HTR-8/SVneo (cell line): ENCODE data around the gene ELMO1.

ENCODE experiments used
- DNase-seq: peaks from one replicate; pipeline ENCODE4 v3.0.0; 2011; ENCODE audit warnings: low spot score, mixed read lengths; ENCODE audit not compliant: insufficient read length
- FAIRE-seq: peaks from 2 replicates; lab custom pipeline; 2011; peaks lifted over from hg19 to GRCh38; lab: Jason Lieb, UNC

ELMO1 gene

DNA sequence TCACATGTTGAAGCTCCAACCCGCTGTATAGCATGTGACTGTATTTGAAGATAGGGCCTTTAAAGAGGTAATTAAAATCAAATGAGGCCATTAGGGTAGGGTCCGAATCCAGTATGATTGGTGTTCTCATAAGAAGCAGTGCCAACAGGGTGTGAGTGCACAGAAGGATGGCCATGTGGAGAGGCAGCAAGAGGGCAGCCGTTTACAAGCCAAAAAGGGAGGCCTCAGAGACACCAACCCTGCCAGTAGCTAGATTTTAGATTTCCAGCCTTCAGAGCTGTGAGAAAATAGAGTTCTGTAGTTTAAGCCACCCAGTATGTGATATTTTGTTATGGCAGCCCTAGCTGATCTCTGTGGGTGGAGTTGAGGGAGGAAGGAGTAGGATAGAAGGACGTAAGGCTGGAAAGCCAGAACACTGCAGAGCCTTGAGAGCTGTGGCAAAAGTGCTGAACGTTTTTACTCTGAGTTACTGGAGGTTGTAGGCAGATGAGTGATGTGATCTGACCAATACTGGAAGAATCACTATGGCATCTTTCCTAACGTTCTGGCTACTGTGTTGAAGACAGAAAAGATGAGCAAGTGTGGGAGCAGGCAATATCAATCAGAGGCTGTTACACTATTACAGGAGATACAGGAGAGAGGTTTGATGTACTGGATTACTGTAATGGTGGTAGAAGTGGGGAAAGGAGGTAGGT lies 334.9 kb downstream of the ELMO1 start:
- no peak for FAIRE-seq

DNA sequence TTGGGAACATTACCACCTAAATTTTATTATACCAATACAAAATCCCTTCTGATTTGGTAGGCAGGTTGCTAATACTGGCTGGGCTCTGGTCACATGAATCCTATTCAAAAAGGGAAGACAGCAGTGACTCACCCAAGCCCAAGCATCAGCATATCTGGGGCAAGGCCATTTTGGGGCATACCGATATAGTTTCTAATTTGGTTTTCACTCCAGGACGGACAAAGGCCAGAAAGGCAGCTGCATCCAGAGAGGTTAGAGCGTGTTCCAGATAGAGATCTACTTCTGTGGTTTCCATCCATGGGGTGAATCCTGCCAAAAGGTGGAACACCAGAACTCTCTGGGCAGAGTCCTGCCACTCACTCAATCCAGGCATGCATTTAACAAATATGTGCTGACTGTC lies 335.8 kb downstream of the ELMO1 start:
- DNase-seq (no peak), FAIRE-seq (no peak)

More for the DNA sequence above, 334.9 kb downstream of the ELMO1 start:
- DNase-seq: no peak

DNA sequence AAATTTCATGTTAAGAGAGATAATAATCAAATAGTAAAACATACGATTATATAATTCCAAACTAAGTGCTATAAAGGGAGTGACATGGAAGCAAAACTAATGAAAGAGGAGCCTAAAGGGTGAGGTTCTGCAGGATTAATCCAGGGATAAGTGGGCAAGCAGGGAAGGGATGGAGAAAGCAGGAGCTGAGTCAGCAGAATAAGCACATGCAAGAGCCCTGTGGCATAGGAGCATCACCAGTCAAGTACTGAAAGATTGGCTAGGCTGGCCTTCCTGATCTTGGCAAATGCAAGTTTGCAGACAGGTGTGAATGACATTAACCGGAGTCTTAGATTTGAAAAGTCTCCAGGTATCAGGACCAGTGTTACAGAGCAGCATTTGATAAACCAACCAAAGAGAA lies 336.4 kb downstream of the ELMO1 start:
- FAIRE-seq: no peak
- no peak for DNase-seq

DNA sequence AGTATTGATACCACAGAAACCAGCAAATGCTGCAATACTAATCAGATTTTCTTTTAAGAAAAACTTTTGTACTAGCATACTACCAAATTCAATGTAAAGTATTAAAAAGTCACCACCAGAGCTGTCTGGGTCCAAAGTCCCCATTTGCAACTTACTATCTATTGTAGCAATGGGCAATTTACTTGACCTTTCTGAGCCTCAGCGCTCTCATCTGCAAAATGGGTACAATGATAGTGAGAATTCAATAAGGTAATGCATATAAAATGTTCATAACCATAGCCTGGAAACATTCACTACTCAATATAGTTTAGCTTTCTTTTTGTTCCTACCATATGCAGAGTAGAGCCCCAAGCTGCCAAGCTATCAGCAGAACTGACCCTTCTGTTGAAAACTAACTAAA lies 337.2 kb downstream of the ELMO1 start:
- DNase-seq (no peak), FAIRE-seq (no peak)

DNA sequence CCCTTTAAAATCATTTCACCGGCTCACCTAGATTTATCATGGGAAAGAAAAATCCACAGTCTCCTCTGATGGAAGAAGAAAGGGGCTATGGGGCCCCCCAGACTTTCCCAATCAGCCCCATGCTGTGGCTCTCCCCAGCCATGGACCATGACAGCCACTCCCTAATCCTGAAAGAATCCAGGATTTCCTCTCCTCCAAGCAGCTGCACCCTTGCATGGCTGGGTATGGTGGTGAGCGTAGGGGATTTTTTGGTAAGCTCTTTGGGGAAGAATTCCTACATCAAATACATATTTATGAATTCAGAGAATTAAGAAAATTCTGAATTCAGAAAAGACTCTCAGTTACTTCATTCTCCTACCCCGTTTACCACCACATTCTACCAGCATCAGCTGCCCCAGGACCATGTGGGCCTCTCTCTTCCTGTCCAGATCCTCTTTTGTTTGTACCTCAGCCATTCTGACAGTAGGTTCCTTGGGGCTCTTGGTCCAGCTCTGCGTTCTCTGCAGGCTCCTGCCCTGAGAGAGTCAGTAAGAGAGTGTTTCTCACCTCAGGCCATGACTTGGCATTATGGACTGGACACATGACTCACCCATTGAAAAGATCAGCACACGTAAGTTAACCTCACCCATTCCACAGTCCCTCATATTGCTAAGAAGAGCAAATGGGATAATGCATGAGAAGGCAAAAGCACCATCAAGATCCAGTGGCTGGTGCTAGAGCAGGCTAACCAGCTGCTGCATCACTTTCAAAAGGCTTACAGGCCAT lies 337.8 kb downstream of the ELMO1 start:
- no peak for FAIRE-seq
- no peak for DNase-seq

DNA sequence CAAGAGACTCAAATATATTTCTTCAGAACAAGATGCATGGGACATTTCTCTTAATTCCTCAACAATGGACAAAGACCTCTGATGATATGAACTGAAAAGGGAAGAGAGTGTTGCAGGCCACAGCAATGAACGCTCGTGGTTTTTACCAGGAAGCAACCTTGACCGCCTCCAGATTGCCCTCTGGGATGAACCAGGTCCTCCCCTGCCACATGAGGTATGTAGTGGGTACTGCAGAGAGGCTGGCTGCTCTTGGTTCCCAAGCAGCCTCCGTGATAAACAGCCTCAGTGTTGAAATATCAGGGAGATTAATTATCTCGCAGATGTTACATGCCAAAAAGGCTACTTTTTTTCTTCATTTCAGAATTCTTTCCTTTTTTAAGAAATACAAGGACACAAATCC lies 338.8 kb downstream of the ELMO1 start:
- no peak for FAIRE-seq
- DNase-seq: no peak

DNA sequence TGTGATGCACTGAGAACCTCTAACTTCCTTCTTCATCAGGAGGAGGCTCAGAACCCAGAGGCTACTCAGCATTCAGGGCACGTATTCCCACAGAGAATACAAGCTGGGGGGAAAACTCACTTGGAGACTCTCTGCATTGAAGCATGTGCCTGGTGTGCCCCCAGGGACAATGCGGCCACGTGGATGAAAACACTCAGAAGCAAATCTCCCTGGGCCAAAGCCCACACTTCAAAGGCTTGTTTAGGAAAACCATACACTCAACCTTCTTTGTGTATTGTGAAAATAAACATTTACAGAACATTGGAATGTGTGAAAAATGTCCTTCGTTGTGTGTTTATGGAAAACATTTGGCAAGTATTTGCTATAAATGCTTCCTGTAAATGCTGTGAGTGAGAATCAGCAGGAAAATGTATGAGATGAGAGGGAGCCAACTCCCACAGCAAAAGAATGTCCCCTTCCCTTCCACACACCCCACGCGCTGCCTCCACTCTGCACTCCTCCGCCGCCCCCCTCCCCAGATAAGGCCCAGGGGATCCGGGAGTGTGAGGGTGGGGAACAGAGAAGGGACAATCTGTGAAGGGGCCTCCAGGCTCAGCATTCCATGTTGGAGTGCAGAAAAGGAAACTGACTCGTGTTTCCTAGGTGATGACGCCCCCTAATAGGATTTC lies 339.5 kb downstream of the ELMO1 start:
- FAIRE-seq (no peak), DNase-seq (no peak)

DNA sequence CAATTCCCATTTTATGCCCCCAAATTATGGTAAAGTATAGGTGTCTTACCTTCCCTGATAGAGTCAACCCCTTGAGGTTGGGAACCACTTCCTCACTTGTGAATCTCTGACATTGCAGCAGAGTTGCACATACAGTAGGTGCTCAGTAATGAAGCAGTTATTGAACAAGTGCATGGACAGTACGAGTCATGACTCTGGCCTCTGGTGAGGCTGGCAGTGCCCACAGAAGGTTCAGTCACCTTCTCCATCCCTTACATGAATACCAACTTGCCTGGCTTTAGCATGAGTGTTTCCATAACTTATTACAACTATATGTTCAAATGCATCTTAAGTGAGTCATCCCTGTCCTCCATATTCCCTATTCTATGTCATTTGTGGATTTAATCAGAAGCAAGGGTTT lies 340.0 kb downstream of the ELMO1 start:
- FAIRE-seq: no peak
- no peak for DNase-seq

DNA sequence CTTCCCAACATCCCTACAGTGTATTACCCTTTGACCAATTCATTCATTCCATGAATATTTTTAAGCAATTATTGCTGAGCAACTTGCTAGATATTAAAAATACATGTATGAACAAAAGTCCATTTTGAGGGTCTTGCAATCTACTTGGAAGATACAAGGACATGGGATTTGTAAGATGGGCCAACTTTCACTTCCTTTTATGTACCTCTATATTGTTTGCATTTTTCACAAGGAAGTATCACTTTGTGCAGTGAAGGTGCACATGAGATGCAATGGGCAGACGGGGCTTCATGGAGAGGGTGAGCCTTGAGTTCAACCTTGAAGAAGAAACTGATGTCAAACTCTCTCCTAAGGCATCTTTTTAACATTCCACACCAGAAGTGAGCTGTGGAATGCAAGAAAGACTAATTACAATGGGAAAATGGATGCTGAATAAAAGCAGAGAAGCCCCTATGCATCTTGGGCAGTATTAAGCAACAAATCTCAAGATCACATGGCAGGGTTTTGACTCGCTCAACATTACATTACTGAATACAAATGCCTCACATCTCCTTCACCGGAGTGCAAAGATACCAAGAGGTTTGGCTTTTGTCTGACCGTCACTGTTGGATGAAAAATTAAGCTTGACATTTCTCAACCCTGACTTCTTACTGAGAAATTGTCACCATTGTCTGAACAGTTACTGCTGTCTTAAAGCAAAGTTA lies 341.5 kb downstream of the ELMO1 start:
- DNase-seq (no peak), FAIRE-seq (no peak)

DNA sequence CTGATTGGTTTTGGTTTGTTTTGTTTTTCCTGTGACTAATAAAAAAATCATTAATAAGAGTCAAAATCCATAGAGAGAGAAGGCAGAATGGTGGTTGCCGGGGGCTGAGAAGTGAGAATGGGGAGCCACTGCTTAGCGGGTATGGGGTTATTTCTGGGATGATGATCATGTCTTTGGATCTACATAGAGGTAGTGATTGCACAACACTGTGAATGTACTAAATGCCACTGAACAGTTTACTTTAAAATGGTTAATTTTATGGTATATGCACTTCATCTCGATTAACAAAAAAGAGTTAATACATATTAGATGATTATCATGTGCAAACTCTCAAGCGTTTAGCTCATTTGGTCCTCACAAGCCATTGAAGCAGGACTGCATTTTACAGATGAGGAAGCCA lies 342.9 kb downstream of the ELMO1 start:
- no peak for DNase-seq
- FAIRE-seq: no peak

DNA sequence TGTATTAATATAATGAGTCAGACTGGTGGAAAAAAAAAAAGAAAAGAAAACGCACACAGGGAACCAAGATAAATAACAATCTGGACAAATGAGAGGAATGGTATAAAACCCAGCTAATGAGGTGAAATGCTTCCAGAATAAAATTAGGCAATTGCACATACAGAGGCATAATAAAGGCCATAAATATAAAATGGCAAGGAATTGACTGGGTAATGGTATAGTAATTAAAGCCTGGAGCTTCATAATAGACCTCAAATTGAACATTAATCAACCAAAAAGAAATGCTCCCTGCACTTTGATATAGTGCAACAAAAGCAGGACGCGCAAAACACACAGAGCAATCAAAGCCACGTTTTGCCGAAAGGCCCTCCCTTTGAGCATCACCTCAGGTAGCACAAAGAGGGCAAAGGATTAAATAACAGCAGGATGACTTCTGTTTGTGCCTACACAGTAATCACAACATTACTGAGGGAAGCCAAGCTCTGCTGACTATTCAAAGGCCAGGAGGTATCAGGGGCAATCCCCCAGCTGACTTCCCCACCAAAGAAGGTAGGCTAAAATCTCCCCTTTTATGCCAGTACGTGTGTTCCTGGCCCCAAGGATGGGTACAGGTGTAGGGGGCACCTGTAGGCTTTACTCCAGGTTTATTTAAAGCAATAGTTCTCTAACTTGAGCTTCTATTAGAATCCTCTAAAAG lies 343.7 kb downstream of the ELMO1 start:
- FAIRE-seq: no peak

DNA sequence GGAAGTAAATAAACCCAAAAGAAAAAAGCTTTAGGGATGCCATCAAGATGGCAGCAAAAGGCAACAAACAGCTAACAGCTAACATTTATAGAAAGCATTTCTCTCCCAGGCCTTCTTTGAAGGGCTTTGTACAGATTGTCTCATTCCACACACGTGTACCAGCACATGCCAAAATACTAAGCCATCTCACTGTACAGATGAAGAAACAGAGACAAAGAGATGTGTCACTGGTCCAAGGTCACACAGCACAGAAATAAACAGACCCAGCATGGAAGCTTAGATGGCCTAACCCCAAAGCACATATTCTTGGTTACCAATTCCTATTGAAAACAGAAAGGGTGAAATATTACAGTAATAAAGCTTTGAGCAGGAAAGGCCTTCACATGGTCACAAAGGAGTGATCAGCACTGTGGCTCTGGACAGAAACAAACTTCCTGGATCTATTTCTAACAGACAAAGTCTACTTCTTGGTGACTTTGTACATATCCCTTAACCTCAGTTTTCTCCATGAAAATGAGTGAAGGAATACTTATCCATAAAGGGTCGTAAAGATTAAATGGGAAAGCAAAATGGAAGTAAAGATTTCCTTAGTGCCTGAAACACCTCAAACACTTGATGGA lies 346.0 kb downstream of the ELMO1 start:
- DNase-seq (no peak), FAIRE-seq (no peak)

More for the DNA sequence above, 343.7 kb downstream of the ELMO1 start:
- no peak for DNase-seq

DNA sequence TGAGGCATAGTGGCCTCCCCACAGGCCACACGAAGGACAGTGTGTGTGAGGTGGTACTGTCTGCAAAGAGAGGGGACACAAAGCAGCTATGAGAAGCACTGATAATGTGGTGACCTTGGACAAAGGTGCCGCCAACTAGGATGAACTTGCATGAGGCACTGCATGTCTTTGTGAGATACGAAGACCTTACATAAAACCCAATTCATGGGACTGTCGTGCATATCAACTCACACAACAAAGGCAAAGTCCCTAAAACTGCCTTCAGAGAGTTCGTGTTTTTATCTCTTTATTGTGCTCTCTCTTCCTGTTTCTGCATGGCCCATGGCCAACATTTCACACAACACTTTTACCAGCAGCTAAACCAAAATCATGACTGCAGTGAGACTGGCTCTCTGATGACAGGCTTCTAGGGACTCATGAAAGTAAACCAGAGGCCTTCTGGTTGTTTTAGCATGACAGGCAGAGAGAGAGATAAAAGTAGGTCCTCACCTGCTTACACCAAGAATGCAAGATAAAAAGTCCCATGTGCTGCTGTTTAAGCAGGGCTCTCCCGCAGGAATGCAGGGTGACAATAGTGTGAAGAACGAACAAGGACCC lies 347.8 kb downstream of the ELMO1 start:
- FAIRE-seq: no peak
- DNase-seq: no peak

DNA sequence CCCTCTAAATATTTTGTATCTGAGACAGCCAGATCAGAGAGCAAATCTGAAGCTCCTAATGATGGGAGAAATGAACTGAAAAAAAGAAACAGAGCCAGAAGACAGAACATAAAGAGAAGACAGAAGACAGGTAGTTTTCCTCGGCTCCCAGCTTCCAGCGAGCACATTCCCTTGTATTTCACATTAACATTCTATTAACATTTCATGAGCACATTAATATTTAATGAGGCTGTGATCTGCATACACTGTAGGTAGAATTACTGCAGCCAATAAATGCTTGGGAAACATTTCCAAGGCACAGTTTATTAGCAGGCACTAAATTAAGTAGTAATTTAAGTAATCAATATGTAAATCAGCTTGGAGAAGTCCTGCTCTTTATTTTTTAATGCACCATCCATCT lies 349.9 kb downstream of the ELMO1 start:
- FAIRE-seq (no peak), DNase-seq (no peak)

DNA sequence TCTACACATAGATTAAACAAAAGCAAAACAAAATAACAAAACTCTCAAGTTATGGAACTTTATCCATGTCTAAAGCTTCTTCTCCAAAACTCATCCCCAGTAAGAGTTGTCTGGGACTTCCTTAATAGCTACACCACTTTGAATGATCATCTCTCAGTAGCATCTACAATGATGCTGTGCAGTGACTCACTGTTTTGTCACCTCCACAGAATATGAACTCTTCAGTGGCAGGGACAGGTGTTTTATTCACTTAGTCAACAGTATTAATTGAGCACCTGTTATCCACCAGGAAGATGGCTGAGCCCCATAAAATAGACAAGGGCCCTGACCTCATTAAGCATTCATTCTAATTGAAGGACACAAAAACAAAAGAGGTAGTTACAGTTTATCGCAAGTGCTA lies 350.7 kb downstream of the ELMO1 start:
- FAIRE-seq: no peak

DNA sequence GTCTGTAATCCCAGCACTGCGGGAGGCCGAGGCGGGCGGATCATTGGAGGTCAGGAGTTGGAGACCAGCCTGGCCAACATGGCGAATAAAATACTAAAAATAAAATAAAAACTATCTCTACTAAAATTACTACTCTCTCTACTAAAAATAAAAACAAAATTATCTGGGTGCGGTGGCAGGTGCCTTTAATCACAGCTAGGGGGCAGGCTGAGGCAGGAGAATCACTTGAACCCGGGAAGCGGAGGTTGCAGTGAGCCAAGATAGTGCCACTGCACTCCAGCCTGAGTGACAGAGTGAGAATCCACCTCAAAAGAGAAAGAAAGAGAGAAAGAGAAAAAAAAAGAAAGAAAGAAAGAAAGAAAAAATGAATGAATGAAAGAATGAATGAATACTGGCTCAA lies 351.4 kb downstream of the ELMO1 start:
- DNase-seq (no peak), FAIRE-seq (no peak)

More for the DNA sequence above, 350.7 kb downstream of the ELMO1 start:
- no peak for DNase-seq

DNA sequence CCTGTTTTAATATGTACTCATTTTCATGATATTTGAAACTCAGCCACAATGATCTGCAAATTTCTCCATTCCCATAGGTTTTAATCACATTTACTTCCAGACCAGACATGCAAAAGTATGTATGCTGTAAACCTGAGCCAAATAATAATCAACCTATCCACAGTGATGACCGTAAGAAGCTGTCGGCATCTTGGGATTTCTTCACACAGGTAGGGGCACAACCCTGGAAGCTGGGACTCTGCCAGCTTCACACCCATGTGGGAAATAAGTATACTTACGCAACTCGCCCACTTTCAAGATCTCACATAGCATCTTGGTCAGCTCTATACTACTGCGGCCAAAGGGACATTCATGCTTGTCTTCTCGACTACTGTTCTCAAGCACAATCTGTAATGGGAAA lies 352.3 kb downstream of the ELMO1 start:
- FAIRE-seq: no peak
- DNase-seq: no peak

DNA sequence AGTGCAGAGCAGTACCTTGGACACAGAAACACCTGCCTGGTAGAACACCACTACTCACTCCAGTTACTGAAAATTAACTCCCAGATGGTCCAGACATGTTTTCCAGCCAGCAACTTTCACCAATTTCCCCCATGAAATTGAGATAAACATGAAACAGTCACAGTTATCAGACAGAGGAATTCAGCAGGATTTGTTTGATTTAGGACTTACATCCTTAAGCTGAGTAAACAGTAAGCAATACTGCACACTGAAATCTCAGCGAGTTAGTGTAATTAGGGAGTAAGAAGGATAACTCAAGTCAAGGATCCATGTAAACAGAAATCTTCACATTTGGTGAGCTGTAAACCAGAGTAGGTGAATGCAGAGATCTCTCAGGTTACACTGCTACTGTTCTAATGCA lies 353.5 kb downstream of the ELMO1 start:
- DNase-seq: no peak
- no peak for FAIRE-seq

DNA sequence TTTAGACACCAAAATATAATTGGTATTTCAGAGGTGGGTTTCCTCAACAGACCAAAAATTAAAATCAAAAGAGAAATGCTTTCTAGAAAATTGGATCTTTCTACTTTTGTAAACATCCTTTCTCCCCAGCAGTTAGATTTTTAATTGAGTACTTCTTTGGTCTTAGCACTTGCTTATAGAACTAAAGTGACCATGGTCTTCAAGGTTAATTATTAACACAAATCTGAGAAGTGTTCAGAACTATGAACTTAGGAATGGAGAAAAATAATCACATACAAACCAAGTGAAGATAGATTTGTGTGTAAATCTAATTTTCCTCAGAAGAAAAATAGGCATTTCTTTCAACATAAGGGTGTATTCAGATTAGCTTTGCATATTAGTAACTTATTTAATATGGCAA lies 355.4 kb downstream of the ELMO1 start:
- FAIRE-seq (no peak), DNase-seq (no peak)
